ENCODE measurements around the gene ZNF124.

The ZNF124 gene

GRCh38 chr1:247209396-247209795 lies 37.6 kb upstream of the ZNF124 start:
- no peak for TF ChIP-seq POLR2AphosphoS5 (IDR thresholded peaks at IDR 0.05; ENCODE audit: low read depth, low read length)
- TF ChIP-seq POLR2A (IDR thresholded peaks at IDR 0.05; ENCODE audit: low read depth, low read length) = no peak
- TF ChIP-seq TAF1 (IDR thresholded peaks at IDR 0.05; ENCODE audit: low read depth, low read length) = no peak
- TF ChIP-seq SPI1 (IDR thresholded peaks at IDR 0.05; ENCODE audit: low read depth, low read length) = no peak
- TF ChIP-seq POU2F2 (IDR thresholded peaks at IDR 0.05; ENCODE audit: low read depth, low read length) = no peak
- TF ChIP-seq PAX5 (IDR thresholded peaks at IDR 0.05; ENCODE audit: insufficient read depth, low read length, severe bottlenecking) = no peak
- FAIRE-seq = no peak

GRCh38 chr1:247204177-247204647 lies 32.4 kb upstream of the ZNF124 start:
- no peak for FAIRE-seq
- no peak for TF ChIP-seq PAX5 (IDR thresholded peaks at IDR 0.05; ENCODE audit: insufficient read depth, low read length, severe bottlenecking)
- no peak for TF ChIP-seq POLR2AphosphoS5 (IDR thresholded peaks at IDR 0.05; ENCODE audit: low read depth, low read length)
- TF ChIP-seq POU2F2 (IDR thresholded peaks at IDR 0.05; ENCODE audit: low read depth, low read length) = no peak
- TF ChIP-seq SPI1 (IDR thresholded peaks at IDR 0.05; ENCODE audit: low read depth, low read length) = no peak
- no peak for TF ChIP-seq POLR2A (IDR thresholded peaks at IDR 0.05; ENCODE audit: low read depth, low read length)
- TF ChIP-seq TAF1 (IDR thresholded peaks at IDR 0.05; ENCODE audit: low read depth, low read length) = no peak
- no peak for DNase-seq (ENCODE audit: insufficient read length, low spot score)

More at GRCh38 chr1:247209396-247209795, 37.6 kb upstream of the ZNF124 start:
- no peak for DNase-seq (ENCODE audit: insufficient read length, low spot score)

GRCh38 chr1:247198781-247199180 lies 27.0 kb upstream of the ZNF124 start:
- TF ChIP-seq POU2F2 (IDR thresholded peaks at IDR 0.05; ENCODE audit: low read depth, low read length) (no peak), POLR2AphosphoS5 (IDR thresholded peaks at IDR 0.05; ENCODE audit: low read depth, low read length) (no peak), POLR2A (IDR thresholded peaks at IDR 0.05; ENCODE audit: low read depth, low read length) (no peak), TAF1 (IDR thresholded peaks at IDR 0.05; ENCODE audit: low read depth, low read length) (no peak), PAX5 (IDR thresholded peaks at IDR 0.05; ENCODE audit: insufficient read depth, low read length, severe bottlenecking) (no peak), SPI1 (IDR thresholded peaks at IDR 0.05; ENCODE audit: low read depth, low read length) (no peak)
- FAIRE-seq = no peak

GRCh38 chr1:247193958-247194357 lies 22.1 kb upstream of the ZNF124 start:
- DNase-seq (ENCODE audit: insufficient read length, low spot score) = no peak
- FAIRE-seq = no peak
- TF ChIP-seq TAF1 (IDR thresholded peaks at IDR 0.05; ENCODE audit: low read depth, low read length) (no peak), SPI1 (IDR thresholded peaks at IDR 0.05; ENCODE audit: low read depth, low read length) (no peak), POLR2A (IDR thresholded peaks at IDR 0.05; ENCODE audit: low read depth, low read length) (no peak), POU2F2 (IDR thresholded peaks at IDR 0.05; ENCODE audit: low read depth, low read length) (no peak), PAX5 (IDR thresholded peaks at IDR 0.05; ENCODE audit: insufficient read depth, low read length, severe bottlenecking) (no peak)

More at GRCh38 chr1:247198781-247199180, 27.0 kb upstream of the ZNF124 start:
- no peak for DNase-seq (ENCODE audit: insufficient read length, low spot score)

GRCh38 chr1:247189981-247190798 lies 18.4 kb upstream of the ZNF124 start:
- DNase-seq (ENCODE audit: insufficient read length, low spot score) (no peak), FAIRE-seq (no peak)
- no peak for TF ChIP-seq POLR2A (IDR thresholded peaks at IDR 0.05; ENCODE audit: low read depth, low read length)
- TF ChIP-seq TAF1 (IDR thresholded peaks at IDR 0.05; ENCODE audit: low read depth, low read length) = no peak
- TF ChIP-seq POLR2AphosphoS5 (IDR thresholded peaks at IDR 0.05; ENCODE audit: low read depth, low read length) = no peak
- no peak for TF ChIP-seq SPI1 (IDR thresholded peaks at IDR 0.05; ENCODE audit: low read depth, low read length)
- no peak for TF ChIP-seq POU2F2 (IDR thresholded peaks at IDR 0.05; ENCODE audit: low read depth, low read length)
- TF ChIP-seq PAX5 (IDR thresholded peaks at IDR 0.05; ENCODE audit: insufficient read depth, low read length, severe bottlenecking) = no peak

GRCh38 chr1:247185667-247186066 lies 13.8 kb upstream of the ZNF124 start:
- FAIRE-seq (no peak), DNase-seq (ENCODE audit: insufficient read length, low spot score) (no peak)
- TF ChIP-seq POLR2A (IDR thresholded peaks at IDR 0.05; ENCODE audit: low read depth, low read length) = no peak

- DNase-seq (ENCODE audit: insufficient read length, low spot score) (no peak), FAIRE-seq (no peak)
- TF ChIP-seq SPI1 (IDR thresholded peaks at IDR 0.05; ENCODE audit: low read depth, low read length) (no peak), POLR2A (IDR thresholded peaks at IDR 0.05; ENCODE audit: low read depth, low read length) (no peak), PAX5 (IDR thresholded peaks at IDR 0.05; ENCODE audit: insufficient read depth, low read length, severe bottlenecking) (no peak)
These were observed 12.4 kb upstream of the ZNF124 start for GRCh38 chr1:247184254-247184653.

GRCh38 chr1:247182994-247183393 lies 11.2 kb upstream of the ZNF124 start:
- no peak for TF ChIP-seq TAF1 (IDR thresholded peaks at IDR 0.05; ENCODE audit: low read depth, low read length)
- no peak for TF ChIP-seq POLR2A (IDR thresholded peaks at IDR 0.05; ENCODE audit: low read depth, low read length)
- TF ChIP-seq POLR2AphosphoS5 (IDR thresholded peaks at IDR 0.05; ENCODE audit: low read depth, low read length) = no peak
- TF ChIP-seq POU2F2 (IDR thresholded peaks at IDR 0.05; ENCODE audit: low read depth, low read length) = no peak
- no peak for TF ChIP-seq SPI1 (IDR thresholded peaks at IDR 0.05; ENCODE audit: low read depth, low read length)
- TF ChIP-seq PAX5 (IDR thresholded peaks at IDR 0.05; ENCODE audit: insufficient read depth, low read length, severe bottlenecking) = no peak
- no peak for DNase-seq (ENCODE audit: insufficient read length, low spot score)
- FAIRE-seq = no peak

GRCh38 chr1:247180581-247180980 lies 8.8 kb upstream of the ZNF124 start:
- DNase-seq (ENCODE audit: insufficient read length, low spot score) = no peak
- no peak for TF ChIP-seq TAF1 (IDR thresholded peaks at IDR 0.05; ENCODE audit: low read depth, low read length)
- no peak for TF ChIP-seq SPI1 (IDR thresholded peaks at IDR 0.05; ENCODE audit: low read depth, low read length)
- TF ChIP-seq PAX5 (IDR thresholded peaks at IDR 0.05; ENCODE audit: insufficient read depth, low read length, severe bottlenecking) = no peak
- no peak for TF ChIP-seq POLR2A (IDR thresholded peaks at IDR 0.05; ENCODE audit: low read depth, low read length)
- no peak for TF ChIP-seq POLR2AphosphoS5 (IDR thresholded peaks at IDR 0.05; ENCODE audit: low read depth, low read length)
- TF ChIP-seq POU2F2 (IDR thresholded peaks at IDR 0.05; ENCODE audit: low read depth, low read length) = no peak
- FAIRE-seq = no peak

- no peak for FAIRE-seq
- TF ChIP-seq POU2F2 (IDR thresholded peaks at IDR 0.05; ENCODE audit: low read depth, low read length) = no peak
- no peak for TF ChIP-seq POLR2AphosphoS5 (IDR thresholded peaks at IDR 0.05; ENCODE audit: low read depth, low read length)
- TF ChIP-seq POLR2A (IDR thresholded peaks at IDR 0.05; ENCODE audit: low read depth, low read length) = no peak
- no peak for TF ChIP-seq TAF1 (IDR thresholded peaks at IDR 0.05; ENCODE audit: low read depth, low read length)
- no peak for TF ChIP-seq SPI1 (IDR thresholded peaks at IDR 0.05; ENCODE audit: low read depth, low read length)
- TF ChIP-seq PAX5 (IDR thresholded peaks at IDR 0.05; ENCODE audit: insufficient read depth, low read length, severe bottlenecking) = no peak
- no peak for DNase-seq (ENCODE audit: insufficient read length, low spot score)
These were observed 5.9 kb upstream of the ZNF124 start for GRCh38 chr1:247177755-247178154.
